ENCODE results near the gene RAD51B. TPM values are rescaled to one million over a fixed set of nuclear protein-coding genes. Genes with fewer than 3 reads are reported as not detected.

RAD51B gene
- total and polyA plus RNA-seq, 2 donors (not counting 1 experiment from before 2014, with no cell fraction given) = 4.6 to 16.3 TPM

GRCh38 chr14:68637106-68638021 is 817.8 kb downstream of the RAD51B start:
- peak overlapping the region; percentile 50 for H2AFZ ChIP-seq (ENCODE audit: low read length)
- no peaks in the 10 kb centered on the region for H4K20me1 ChIP-seq (ENCODE audit: control insufficient read depth, extremely low read depth, insufficient read depth, low read length)
- H3K4me1 ChIP-seq (ENCODE audit: control insufficient read depth, extremely low read depth, insufficient read depth, low read length) = peaks cover 22% of the 10 kb centered on the region
- H3K27ac ChIP-seq (ENCODE audit: insufficient read depth, low read length) = peak overlapping the region; percentile 18
- TF ChIP-seq EZH2 (IDR thresholded peaks at IDR 0.05; ENCODE audit: low read length, missing control alignments) = no peak
- no peak for TF ChIP-seq CTCF (conservative IDR thresholded peaks at IDR 0.05 in 1 of 2, IDR thresholded peaks at IDR 0.05 in 1 of 2; ENCODE audit: low read depth in 1 of 2, low read length in 2 of 2)
- no peaks in the 10 kb centered on the region for H3K79me2 ChIP-seq (ENCODE audit: control insufficient read depth, insufficient read depth, low read length)
- no peak overlapping the region for H3K4me2 ChIP-seq (ENCODE audit: extremely low read depth, insufficient read depth, low read length)
- no peak overlapping the region for H3K4me3 ChIP-seq (replicated peaks in 1 of 4; ENCODE audit: control extremely low read depth in 1 of 4, insufficient read depth in 1 of 4, low read depth in 3 of 4, low read length in 4 of 4)
- H3K27me3 ChIP-seq (ENCODE audit: control insufficient read depth, insufficient read depth, low read length) = no peaks in the 10 kb centered on the region
- no peak overlapping the region for H3K9ac ChIP-seq (ENCODE audit: insufficient read depth, low read length)
- H3K36me3 ChIP-seq (ENCODE audit: control insufficient read depth, insufficient read depth, low read length) = no peaks in the 10 kb centered on the region
- H3K9me3 ChIP-seq (ENCODE audit: control insufficient read depth, insufficient read depth, low read depth, low read length) = no peaks in the 10 kb centered on the region
- DNase-seq (ENCODE audit: low read depth in 2 of 2) = peak; percentile 62 to 68

GRCh38 chr14:68638141-68638999 is 818.8 kb downstream of the RAD51B start:
- H3K4me3 ChIP-seq (replicated peaks in 1 of 4; ENCODE audit: control extremely low read depth in 1 of 4, insufficient read depth in 1 of 4, low read depth in 3 of 4, low read length in 4 of 4) = no peak overlapping the region
- no peak overlapping the region for H3K9ac ChIP-seq (ENCODE audit: insufficient read depth, low read length)
- TF ChIP-seq CTCF (conservative IDR thresholded peaks at IDR 0.05 in 1 of 2, IDR thresholded peaks at IDR 0.05 in 1 of 2; ENCODE audit: low read depth in 1 of 2, low read length in 2 of 2) (no peak), EZH2 (IDR thresholded peaks at IDR 0.05; ENCODE audit: low read length, missing control alignments) (no peak)
- no peaks in the 10 kb centered on the region for H4K20me1 ChIP-seq (ENCODE audit: control insufficient read depth, extremely low read depth, insufficient read depth, low read length)
- H3K27me3 ChIP-seq (ENCODE audit: control insufficient read depth, insufficient read depth, low read length) = no peaks in the 10 kb centered on the region
- no peaks in the 10 kb centered on the region for H3K36me3 ChIP-seq (ENCODE audit: control insufficient read depth, insufficient read depth, low read length)
- no peaks in the 10 kb centered on the region for H3K79me2 ChIP-seq (ENCODE audit: control insufficient read depth, insufficient read depth, low read length)
- no peaks in the 10 kb centered on the region for H3K9me3 ChIP-seq (ENCODE audit: control insufficient read depth, insufficient read depth, low read depth, low read length)
- H3K4me2 ChIP-seq (ENCODE audit: extremely low read depth, insufficient read depth, low read length) = no peak overlapping the region
- peaks cover 18% of the 10 kb centered on the region for H3K4me1 ChIP-seq (ENCODE audit: control insufficient read depth, extremely low read depth, insufficient read depth, low read length)
- peak overlapping the region; percentile 18 for H3K27ac ChIP-seq (ENCODE audit: insufficient read depth, low read length)
- peak in 1 of 2 donors; percentile 43 for DNase-seq (ENCODE audit: low read depth in 2 of 2)
- H2AFZ ChIP-seq (ENCODE audit: low read length) = peak overlapping the region; percentile 18
